ENCODE data around the gene GXYLT1. TPM values are rescaled to one million over a fixed set of nuclear protein-coding genes. Genes with fewer than 3 reads are reported as not detected.

The GXYLT1 gene
- total RNA-seq, 1 experiment from 2014 or later: 12.6 TPM

DNA sequence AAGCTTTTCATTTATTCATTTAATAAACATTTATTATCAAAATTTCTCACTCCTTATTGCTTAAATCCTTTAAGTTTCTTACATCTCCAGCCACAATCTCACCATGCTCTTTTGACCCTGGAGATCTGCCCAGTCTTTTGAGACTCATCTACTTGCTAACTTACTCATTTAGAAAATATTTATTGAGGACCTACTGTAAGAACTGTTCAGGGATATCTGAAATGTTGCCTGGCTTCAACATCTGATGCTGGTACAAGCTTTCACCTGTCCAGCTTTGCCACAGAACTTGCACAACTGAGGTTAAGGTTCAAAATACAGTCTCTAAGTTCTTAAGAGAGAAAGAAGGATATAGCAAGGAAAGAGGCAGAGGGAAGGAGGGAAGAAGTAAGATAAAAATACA lies 17.5 kb upstream of the GXYLT1 start:
- Mint-ChIP-seq H3K4me3 (no peak overlapping the region), H3K36me3 (no peaks in the 10 kb centered on the region), H3K27ac (no peak overlapping the region), H3K27me3 (ENCODE audit: low read depth) (no peaks in the 10 kb centered on the region), H3K4me1 (peaks cover 7% of the 10 kb centered on the region), H3K9me3 (no peaks in the 10 kb centered on the region)
- ChIA-PET POLR2A (no interaction called here), CTCF (no interaction called here)
- TF ChIP-seq, protein P1, sequence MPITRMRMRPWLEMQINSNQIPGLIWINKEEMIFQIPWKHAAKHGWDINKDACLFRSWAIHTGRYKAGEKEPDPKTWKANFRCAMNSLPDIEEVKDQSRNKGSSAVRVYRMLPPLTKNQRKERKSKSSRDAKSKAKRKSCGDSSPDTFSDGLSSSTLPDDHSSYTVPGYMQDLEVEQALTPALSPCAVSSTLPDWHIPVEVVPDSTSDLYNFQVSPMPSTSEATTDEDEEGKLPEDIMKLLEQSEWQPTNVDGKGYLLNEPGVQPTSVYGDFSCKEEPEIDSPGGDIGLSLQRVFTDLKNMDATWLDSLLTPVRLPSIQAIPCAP (CRISPR knock-in tag; IDR thresholded peaks at IDR 0.05): no peak
- no peak for TF ChIP-seq TEAD4 (CRISPR knock-in tag; IDR thresholded peaks at IDR 0.05)
- TF ChIP-seq ZNF232 (CRISPR knock-in tag; IDR thresholded peaks at IDR 0.05): no peak
- DNase-seq (ENCODE audit: low spot score): no peak
- ATAC-seq: no peak

DNA sequence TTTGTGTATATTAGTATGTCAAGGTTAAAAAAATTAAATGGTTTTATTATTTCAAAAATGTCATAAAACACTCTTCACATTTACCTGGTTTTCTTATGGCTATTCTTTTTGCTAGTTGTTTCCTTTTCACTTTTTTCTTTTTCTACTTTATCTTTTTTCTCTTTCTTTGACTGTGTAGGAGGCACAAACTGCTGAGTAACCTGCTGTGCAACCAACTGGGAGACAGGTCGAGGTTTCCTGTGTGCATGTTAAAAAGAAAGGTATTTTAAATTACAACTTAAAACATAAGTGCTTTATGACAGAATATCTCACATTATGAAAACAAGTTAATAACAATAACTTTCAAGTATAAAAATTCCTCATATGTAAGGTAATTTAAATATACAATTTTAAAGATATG lies 16.9 kb upstream of the GXYLT1 start:
- Mint-ChIP-seq H3K4me3 (no peak overlapping the region), H3K27ac (no peak overlapping the region), H3K9me3 (no peaks in the 10 kb centered on the region), H3K4me1 (peaks cover 7% of the 10 kb centered on the region), H3K27me3 (ENCODE audit: low read depth) (no peaks in the 10 kb centered on the region), H3K36me3 (no peaks in the 10 kb centered on the region)
- POLR2A ChIA-PET: no interaction called here
- ATAC-seq (no peak), DNase-seq (ENCODE audit: low spot score) (no peak)
- TF ChIP-seq KAT7 (CRISPR knock-in tag; IDR thresholded peaks at IDR 0.05; ENCODE audit: borderline replicate concordance) (no peak), HMGA2 (CRISPR knock-in tag; IDR thresholded peaks at IDR 0.05) (no peak), SP1 (CRISPR knock-in tag; conservative IDR thresholded peaks at IDR 0.05) (no peak)
- TF ChIP-seq, protein P2, sequence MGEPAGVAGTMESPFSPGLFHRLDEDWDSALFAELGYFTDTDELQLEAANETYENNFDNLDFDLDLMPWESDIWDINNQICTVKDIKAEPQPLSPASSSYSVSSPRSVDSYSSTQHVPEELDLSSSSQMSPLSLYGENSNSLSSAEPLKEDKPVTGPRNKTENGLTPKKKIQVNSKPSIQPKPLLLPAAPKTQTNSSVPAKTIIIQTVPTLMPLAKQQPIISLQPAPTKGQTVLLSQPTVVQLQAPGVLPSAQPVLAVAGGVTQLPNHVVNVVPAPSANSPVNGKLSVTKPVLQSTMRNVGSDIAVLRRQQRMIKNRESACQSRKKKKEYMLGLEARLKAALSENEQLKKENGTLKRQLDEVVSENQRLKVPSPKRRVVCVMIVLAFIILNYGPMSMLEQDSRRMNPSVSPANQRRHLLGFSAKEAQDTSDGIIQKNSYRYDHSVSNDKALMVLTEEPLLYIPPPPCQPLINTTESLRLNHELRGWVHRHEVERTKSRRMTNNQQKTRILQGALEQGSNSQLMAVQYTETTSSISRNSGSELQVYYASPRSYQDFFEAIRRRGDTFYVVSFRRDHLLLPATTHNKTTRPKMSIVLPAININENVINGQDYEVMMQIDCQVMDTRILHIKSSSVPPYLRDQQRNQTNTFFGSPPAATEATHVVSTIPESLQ (CRISPR knock-in tag; IDR thresholded peaks at IDR 0.05): no peak
- CTCF ChIA-PET: no interaction called here

DNA sequence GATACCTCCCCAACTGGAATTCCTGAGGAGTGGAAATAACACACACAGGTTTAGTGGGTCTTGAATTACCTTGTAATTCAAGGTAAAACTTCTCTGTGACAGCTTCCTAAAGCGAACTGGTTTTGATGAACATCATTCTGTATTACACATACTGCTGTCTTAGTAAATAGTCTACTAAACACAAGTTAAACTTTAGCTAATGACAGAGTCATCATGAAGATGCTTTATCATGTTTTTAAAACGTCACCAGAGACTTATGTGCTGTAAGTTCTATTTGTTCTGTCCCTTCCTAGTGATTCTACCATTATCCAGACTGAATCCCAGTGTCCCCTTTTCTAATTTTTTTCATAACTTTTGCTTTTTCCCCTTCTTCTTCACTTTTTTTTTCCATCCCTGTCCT lies 11.6 kb upstream of the GXYLT1 start:
- Mint-ChIP-seq H3K27me3 (ENCODE audit: low read depth) (no peaks in the 10 kb centered on the region), H3K4me1 (peaks cover 2% of the 10 kb centered on the region; the same call in 1 of the 2 replicates), H3K27ac (no peak overlapping the region), H3K36me3 (no peaks in the 10 kb centered on the region), H3K9me3 (no peaks in the 10 kb centered on the region), H3K4me3 (no peak overlapping the region)
- DNase-seq (ENCODE audit: low spot score) (no peak), ATAC-seq (no peak)
- TF ChIP-seq, protein P3, sequence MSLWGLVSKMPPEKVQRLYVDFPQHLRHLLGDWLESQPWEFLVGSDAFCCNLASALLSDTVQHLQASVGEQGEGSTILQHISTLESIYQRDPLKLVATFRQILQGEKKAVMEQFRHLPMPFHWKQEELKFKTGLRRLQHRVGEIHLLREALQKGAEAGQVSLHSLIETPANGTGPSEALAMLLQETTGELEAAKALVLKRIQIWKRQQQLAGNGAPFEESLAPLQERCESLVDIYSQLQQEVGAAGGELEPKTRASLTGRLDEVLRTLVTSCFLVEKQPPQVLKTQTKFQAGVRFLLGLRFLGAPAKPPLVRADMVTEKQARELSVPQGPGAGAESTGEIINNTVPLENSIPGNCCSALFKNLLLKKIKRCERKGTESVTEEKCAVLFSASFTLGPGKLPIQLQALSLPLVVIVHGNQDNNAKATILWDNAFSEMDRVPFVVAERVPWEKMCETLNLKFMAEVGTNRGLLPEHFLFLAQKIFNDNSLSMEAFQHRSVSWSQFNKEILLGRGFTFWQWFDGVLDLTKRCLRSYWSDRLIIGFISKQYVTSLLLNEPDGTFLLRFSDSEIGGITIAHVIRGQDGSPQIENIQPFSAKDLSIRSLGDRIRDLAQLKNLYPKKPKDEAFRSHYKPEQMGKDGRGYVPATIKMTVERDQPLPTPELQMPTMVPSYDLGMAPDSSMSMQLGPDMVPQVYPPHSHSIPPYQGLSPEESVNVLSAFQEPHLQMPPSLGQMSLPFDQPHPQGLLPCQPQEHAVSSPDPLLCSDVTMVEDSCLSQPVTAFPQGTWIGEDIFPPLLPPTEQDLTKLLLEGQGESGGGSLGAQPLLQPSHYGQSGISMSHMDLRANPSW (CRISPR knock-in tag; conservative IDR thresholded peaks at IDR 0.05; ENCODE audit: low read depth): no peak
- TF ChIP-seq GTF2I (CRISPR knock-in tag; conservative IDR thresholded peaks at IDR 0.05) (no peak), PRRX2 (CRISPR knock-in tag; IDR thresholded peaks at IDR 0.05) (no peak)
- TF ChIP-seq, protein P4, sequence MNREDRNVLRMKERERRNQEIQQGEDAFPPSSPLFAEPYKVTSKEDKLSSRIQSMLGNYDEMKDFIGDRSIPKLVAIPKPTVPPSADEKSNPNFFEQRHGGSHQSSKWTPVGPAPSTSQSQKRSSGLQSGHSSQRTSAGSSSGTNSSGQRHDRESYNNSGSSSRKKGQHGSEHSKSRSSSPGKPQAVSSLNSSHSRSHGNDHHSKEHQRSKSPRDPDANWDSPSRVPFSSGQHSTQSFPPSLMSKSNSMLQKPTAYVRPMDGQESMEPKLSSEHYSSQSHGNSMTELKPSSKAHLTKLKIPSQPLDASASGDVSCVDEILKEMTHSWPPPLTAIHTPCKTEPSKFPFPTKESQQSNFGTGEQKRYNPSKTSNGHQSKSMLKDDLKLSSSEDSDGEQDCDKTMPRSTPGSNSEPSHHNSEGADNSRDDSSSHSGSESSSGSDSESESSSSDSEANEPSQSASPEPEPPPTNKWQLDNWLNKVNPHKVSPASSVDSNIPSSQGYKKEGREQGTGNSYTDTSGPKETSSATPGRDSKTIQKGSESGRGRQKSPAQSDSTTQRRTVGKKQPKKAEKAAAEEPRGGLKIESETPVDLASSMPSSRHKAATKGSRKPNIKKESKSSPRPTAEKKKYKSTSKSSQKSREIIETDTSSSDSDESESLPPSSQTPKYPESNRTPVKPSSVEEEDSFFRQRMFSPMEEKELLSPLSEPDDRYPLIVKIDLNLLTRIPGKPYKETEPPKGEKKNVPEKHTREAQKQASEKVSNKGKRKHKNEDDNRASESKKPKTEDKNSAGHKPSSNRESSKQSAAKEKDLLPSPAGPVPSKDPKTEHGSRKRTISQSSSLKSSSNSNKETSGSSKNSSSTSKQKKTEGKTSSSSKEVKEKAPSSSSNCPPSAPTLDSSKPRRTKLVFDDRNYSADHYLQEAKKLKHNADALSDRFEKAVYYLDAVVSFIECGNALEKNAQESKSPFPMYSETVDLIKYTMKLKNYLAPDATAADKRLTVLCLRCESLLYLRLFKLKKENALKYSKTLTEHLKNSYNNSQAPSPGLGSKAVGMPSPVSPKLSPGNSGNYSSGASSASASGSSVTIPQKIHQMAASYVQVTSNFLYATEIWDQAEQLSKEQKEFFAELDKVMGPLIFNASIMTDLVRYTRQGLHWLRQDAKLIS (CRISPR knock-in tag; IDR thresholded peaks at IDR 0.05; ENCODE audit: borderline replicate concordance): no peak
- TF ChIP-seq, protein P5, sequence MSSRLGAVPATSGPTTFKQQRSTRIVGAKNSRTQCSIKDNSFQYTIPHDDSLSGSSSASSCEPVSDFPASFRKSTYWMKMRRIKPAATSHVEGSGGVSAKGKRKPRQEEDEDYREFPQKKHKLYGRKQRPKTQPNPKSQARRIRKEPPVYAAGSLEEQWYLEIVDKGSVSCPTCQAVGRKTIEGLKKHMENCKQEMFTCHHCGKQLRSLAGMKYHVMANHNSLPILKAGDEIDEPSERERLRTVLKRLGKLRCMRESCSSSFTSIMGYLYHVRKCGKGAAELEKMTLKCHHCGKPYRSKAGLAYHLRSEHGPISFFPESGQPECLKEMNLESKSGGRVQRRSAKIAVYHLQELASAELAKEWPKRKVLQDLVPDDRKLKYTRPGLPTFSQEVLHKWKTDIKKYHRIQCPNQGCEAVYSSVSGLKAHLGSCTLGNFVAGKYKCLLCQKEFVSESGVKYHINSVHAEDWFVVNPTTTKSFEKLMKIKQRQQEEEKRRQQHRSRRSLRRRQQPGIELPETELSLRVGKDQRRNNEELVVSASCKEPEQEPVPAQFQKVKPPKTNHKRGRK (CRISPR knock-in tag; IDR thresholded peaks at IDR 0.05; ENCODE audit: borderline replicate concordance): no peak
- TF ChIP-seq, protein P6, sequence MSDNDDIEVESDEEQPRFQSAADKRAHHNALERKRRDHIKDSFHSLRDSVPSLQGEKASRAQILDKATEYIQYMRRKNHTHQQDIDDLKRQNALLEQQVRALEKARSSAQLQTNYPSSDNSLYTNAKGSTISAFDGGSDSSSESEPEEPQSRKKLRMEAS (CRISPR knock-in tag; IDR thresholded peaks at IDR 0.05): no peak
- ChIA-PET CTCF (interaction anchor here (0.6 kb wide), 1 partner anchor 156 kb away, joined by 3 read pairs; no protein-coding TSS in a partner anchor), POLR2A (interaction anchor here (0.6 kb wide), 1 partner anchor 14 kb away, joined by 3 read pairs; no protein-coding TSS in a partner anchor)
